Measurements from ENCODE around the gene LRRC61.

LRRC61 gene

DNA sequence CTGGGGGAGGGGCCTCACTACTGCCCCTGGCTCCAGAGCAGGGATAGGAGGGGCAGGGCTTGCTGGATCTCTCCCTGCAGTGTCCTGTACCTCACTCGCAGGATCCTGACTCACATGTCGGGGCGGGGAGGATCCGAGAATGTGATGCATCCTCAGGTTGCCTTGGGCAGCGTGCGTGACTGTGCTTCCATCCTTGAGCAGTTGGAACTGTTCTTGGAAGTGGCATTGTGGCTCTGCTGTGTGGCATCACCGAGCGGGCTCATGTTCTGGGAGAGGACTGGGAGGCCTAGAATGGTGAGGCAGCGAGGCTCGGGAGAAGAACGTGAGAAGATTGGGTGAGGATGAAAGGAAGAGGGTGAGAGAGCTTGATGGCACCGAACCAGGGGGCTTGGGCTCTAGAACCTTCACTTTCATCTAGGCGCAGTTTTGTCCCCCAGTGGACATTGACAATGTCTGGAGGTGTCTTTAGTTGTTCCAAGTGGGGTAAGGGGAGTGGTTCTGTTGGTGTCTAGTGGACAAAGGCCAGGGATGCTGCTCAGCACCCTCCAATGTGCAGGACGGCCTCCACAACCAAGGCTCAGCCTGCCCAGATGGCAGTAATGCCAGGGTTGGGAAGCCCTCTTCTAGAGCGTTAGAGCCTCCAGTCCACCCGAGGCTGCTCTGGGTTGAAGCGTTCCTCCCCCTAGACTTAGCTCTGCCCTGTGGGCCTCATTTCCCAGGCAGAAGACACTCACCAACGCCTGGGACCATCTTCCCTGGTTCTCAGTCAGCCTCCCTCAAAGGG is 9.9 kb downstream of the LRRC61 start:
- DNase-seq (ENCODE audit: low spot score), result no peak

GRCh38 chr7:150333659-150334058 is 10.5 kb downstream of the LRRC61 start:
- no peak for DNase-seq (ENCODE audit: low spot score)

GRCh38 chr7:150334108-150334507 is 11.0 kb downstream of the LRRC61 start:
- no peak for DNase-seq (ENCODE audit: low spot score)

DNA sequence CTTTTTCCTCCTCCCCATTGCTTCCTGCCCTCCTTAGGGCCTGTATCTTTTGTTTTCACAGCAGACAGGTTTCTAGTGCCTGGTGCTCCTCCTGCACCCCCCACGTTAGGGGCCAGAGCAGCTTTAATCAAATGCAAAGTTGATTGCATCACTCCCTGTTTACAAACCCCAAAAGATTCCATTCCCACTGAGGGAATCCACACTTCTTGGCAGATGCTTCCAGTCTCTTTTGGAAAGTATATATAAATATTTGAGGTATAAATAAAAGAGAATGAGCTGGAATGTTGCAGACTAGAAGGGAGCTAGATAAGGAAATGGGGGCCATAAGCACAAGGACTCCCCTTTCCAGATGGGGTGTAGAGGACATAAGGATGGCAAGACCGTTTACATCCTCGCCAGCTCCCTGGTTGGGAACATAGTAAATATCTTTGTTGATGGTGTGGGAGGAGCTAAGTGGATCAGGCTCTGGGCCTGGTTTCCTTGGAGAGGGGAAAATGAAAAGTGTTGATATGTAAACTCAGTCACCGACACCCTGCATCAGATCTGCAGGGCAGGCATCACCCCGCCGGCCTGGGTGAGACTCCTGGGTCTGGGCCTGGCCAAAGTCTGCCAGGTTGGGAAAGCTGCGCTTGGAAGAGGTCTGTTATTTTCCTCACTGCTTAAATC is 12.1 kb downstream of the LRRC61 start:
- DNase-seq (ENCODE audit: low spot score), result no peak

DNA sequence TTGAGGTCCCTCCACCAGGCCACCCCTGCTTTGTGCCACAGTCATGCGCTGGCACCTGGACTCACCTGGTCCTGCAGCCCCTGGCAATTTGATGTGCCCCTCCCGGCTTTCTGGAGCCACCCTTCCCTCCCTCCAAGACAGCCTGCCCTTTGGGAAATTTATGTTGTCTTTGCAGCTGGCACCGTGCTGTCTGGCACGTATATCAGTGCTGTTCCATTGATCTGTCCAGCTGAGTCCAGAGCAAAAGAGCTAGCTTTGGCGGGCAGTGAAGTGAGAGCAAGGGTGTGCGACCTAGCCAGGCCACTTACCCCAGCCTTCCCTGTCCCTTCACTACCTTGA is 12.6 kb downstream of the LRRC61 start:
- DNase-seq (ENCODE audit: low spot score), result no peak

DNA sequence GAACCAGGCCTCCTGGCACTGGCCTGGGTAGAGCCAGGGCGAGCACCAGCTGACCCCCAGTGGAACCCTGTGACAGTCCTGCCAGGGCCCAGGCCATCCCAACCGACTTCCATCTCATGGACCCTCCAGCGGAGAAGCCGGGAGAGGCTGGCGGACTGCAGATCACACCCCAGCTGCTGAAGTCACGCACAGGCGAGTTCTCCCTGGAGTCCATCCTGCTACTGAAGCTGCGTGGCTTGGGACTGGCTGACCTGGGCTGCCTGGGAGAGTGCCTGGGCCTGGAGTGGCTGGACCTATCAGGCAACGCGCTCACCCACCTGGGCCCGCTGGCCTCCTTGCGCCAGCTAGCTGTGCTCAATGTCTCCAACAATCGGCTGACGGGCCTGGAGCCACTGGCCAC is 13.6 kb downstream of the LRRC61 start:
- DNase-seq (ENCODE audit: low spot score), result no peak

- no peak for DNase-seq (ENCODE audit: low spot score)
Measured at GRCh38 chr7:150337179-150337578, 14.0 kb downstream of the LRRC61 start.

GRCh38 chr7:150337659-150338081 is 14.5 kb downstream of the LRRC61 start:
- no peak for DNase-seq (ENCODE audit: low spot score)

DNA sequence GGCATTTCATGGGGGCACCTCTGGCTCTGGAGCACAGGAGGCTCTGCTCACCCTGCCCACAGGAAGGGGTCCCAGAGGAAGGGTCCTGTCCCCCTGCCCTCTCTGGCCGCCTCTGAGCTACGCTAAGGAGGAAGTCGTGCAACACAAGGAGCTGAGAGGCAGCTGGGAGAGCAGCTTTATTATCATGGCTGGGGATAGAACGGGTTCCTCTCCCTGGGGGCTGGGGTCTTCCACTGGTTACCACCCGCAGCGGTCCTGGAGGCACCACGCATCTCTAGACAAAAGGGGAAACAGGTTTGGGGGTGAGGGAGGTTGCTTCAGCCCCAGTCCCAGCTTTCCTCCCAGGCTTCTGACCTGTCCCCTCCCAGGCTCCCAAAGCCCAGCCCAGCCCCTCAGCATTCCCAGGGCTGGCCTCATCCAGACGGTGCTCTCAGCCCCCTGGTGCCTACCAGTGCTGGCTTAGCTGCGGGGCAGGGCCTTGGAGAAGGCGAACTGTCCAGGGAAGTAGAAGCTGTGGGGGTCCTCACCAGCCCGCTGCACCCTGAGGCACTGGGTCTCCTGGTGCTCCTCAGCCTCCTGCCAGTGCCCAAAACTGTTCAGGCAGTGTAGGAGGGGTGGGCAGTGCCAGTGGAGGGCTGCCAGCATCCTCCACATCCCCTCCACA is 15.1 kb downstream of the LRRC61 start:
- no peak for DNase-seq (ENCODE audit: low spot score)

DNA sequence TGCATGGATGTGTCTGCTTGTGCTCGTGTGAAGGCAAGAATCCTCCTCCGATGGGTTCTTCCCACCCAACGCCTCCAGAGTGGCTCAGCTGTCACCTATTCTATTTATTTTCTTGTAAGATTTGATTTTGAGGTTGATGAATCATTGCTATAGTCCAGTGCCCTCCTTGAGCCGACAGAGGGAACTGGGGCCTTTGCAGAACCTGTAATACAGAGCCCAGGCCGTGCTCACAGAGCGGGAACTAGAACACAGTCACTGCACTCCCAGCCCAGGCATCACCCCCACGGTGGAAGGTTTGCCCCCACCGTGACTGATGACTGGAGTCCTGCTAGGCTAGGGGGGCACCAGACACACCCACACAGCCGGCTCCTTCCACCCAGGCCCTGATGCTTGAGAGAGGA is 16.3 kb downstream of the LRRC61 start:
- no peak for DNase-seq (ENCODE audit: low spot score)

DNA sequence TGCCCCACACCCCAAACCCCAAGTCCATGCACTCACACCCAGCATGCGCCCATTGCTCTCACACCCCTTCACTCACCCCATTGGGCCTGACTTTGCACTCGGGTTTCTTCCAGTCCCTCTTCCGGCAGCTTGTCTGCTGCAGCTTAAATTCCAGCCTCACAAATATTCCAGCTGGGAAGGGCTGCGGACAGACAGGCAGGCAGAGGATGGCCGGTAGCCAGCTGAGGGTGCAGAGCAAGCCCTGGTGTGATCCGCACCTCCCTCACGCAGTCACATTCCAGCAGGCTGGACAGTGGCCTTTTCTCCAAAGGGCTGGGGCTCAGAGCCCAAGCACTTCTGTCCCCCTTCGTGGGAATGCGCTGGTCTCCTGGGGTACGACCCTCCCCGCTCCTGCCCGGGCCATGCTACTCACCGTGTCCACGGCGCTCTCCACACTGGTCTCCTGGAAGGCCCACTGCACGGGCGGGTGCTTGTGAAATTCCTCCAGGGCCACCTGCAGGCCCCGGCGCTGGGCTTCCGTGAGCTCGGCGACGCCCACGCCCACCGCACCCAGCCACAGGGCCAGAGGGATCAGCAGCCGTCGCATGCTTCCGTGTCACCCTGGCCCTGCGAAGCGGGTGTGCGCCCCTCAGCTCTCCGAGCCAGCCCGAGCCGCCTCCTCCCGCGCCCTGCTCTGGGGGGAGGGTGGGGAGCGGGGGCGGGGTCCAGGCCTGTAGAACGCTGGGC is 17.0 kb downstream of the LRRC61 start:
- DNase-seq (ENCODE audit: low spot score), result no peak

DNA sequence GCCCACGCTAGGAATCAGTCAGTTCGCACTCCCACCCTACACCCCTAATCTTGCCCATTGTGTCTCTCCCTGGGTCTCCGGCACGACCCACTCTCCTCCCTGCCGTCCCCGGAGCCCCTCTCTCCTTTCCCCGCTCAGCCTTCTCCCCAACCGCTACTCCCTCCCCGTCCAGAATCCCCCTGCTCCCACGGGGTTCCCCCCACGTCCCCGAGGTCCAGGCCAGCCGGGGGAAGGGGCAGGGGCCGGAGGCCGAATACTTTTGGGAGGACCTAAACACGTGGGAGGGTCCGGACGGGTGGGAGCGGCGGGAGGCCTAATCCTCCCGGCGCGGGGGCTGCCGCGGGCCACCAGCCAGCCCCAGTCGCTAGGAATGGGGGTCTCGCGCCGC is 17.7 kb downstream of the LRRC61 start:
- no peak for DNase-seq (ENCODE audit: low spot score)

DNA sequence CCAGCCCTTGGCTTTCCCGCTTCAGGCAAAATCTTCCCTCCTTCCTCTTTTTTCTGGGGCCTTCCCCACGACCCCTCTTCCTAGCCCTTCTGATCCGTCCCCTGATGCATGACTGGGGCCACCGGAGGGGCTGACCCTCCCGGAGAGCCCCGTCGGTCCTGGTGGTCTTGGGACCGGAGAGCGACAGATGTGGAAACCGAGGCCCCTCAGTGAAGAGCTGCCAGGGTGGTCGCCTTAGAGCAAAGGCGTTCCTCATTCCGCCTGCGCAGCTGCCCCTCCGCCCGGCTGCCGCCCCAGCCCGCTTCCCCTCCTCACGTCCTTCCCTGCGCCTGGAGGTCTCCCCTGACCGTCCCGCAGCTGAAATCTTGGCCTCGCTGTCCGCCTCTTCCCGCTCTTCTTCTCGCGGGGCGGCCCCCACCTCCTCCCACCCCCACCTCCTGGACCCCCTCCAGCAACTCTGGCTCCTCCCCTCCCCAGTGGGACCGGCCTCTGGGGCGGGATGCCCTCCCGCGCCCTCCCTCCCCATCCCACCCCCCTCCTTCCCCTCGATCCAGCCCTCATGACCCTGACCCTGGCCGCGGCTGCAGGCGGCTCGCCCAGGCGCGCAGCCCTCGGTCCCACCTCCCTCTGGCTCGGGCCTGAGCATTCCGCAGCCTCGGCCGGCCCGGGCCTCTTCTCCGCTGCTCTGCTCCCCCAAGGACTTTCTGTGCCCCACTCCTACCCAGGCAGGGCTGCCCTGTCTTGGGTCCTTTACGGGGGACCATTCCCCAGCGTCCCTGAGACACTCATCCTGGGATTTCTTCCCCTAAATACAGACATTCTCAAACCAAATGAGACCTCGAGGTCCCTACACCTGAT is 18.3 kb downstream of the LRRC61 start, which contains the start of gene RARRES2:
RARRES2 (minus strand) TSS at position 367 of the 858 bp plus-strand sequence. CDS start 1,020 bp downstream, outside the sequence.
- DNase-seq (ENCODE audit: low spot score), result peak; percentile 81

DNA sequence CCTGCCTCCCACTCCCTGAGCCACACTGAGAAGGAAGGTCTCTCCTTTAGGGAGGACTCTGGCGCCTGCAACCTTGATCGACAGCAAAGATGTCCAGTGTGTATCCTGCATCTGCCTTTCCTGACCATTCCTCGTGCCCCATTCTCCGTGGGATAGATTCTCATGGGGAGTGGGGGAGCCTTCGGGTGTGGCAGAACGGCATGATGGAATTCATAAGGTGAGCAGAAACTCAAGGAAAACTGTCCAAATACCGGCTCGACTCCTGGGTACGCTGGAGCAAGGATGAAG is 18.9 kb downstream of the LRRC61 start:
- no peak for DNase-seq (ENCODE audit: low spot score)

DNA sequence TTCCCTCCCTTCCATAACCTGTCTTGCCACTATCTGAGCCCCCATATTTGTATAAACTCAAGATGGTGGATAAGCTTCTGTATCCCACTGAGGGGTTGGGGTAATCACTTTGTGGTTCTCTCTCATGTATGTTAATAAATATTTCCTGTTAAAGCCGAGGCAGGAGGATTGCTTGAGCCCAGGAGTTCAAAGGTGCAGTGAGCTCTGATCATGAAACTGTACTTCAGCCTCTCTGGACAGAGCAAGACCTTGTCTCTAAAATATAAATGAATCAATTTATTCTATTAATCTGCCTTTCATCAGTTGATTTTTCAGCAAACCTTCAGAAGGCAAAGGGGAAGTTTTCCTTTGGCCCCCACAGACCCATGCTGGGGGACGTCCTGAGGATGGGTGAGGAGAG is 20.1 kb downstream of the LRRC61 start:
- DNase-seq (ENCODE audit: low spot score), result no peak

DNA sequence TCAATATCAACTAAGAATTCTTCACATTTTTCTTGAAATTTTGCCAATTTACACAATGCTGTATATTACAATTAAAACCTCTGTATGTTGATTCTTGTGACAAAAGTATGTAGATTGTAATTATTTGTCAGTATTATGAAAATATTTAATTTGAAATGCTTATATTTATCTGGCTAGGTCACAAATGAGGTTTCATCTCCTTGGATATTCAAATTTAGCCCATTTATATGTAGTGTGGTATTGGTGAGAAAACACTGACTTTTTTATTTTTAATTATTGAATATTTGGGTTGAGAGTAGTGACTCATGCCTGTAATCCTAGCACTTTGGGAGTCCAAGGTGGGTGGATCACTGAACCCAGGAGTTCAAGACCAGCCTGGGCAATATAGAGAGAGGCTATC is 21.1 kb downstream of the LRRC61 start:
- no peak for DNase-seq (ENCODE audit: low spot score)

- DNase-seq (ENCODE audit: low spot score), result no peak
Measured at GRCh38 chr7:150345012-150345411, 21.9 kb downstream of the LRRC61 start.

DNA sequence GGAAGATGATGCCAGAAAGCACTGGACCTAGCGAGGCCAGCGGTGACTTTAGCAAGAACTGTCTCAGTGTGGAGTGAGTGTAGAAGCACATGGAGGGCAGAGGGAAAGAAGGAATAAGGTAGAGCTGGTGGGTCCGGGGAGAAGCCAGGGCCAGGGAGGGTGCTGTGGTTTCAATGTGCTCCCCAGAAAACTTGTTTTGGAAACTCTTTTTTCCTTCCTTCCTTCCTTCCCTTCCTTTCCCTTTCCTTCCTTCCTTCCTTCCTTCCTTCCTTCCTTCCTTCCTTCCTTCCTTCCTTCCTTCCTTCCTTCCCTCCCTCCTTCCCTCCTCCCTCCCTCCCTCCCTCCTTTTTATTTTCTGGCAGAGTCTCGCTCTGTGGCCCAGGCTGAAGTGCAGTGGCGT is 23.8 kb downstream of the LRRC61 start:
- no peak for DNase-seq (ENCODE audit: low spot score)

GRCh38 chr7:150351587-150352194 is 28.5 kb downstream of the LRRC61 start:
- DNase-seq (ENCODE audit: low spot score), result no peak

- DNase-seq (ENCODE audit: low spot score), result no peak
Measured at GRCh38 chr7:150355666-150356059, 32.5 kb downstream of the LRRC61 start.

- no peak for DNase-seq (ENCODE audit: low spot score)
Measured at GRCh38 chr7:150356265-150356897, 33.2 kb downstream of the LRRC61 start.

Data from left forelimb (tissue), 1 donor.